Heart left ventricle (tissue), 16 donors: ENCODE results near the gene RAPGEF5. TPM values are rescaled to one million over a fixed set of nuclear protein-coding genes. Genes with fewer than 3 reads are reported as not detected.

Source experiments
- ATAC-seq, 4 donors: fragments of 200-7000 bp; cut with Tn5 transposase; one replicate each; pipeline ENCODE4 v1.9.1; 2020 to 2022; ENCODE audit warnings: moderate library complexity in 4 of 4, mild to moderate bottlenecking in 3 of 4, moderate number of reproducible peaks in 1 of 4
- DNase-seq, 5 donors: peaks; one replicate each; pipeline ENCODE4 v3.0.0-alpha.2; 2020
- H3K27ac ChIP-seq, 12 donors: fragments of 200-600 bp; sonication (generic) in 4 of 12; one replicate each; pipeline versions ENCODE4 v1.5.0 to v1.8.0; 2016 to 2022; ENCODE audit warnings: mild to moderate bottlenecking in 2 of 12
- H3K27me3 ChIP-seq, 9 donors: fragments of 200-600 bp; sonication (generic) in 2 of 9; one replicate each; pipeline versions ENCODE4 v1.5.1 to v1.8.0; 2016 to 2022; ENCODE audit warnings: mild to moderate bottlenecking in 3 of 9
- H3K36me3 ChIP-seq, 9 donors: fragments of 200-600 bp; sonication (generic) in 2 of 9; one replicate each; pipeline versions ENCODE4 v1.5.0 to v1.8.0; 2018 to 2022; ENCODE audit warnings: mild to moderate bottlenecking in 2 of 9
- H3K4me1 ChIP-seq, 12 donors: fragments of 200-600 bp; sonication (generic) in 4 of 12; one replicate each; pipeline versions ENCODE4 v1.5.0 to v1.8.0; 2016 to 2022; ENCODE audit warnings: mild to moderate bottlenecking in 3 of 12
- H3K4me3 ChIP-seq, 12 donors: fragments of 200-600 bp; sonication (generic) in 4 of 12; one replicate each; pipeline versions ENCODE4 v1.5.0 to v1.8.0; 2017 to 2022; ENCODE audit warnings: mild to moderate bottlenecking in 9 of 12, moderate library complexity in 4 of 12
- H3K9me3 ChIP-seq, 12 donors: fragments of 200-600 bp; sonication (generic) in 4 of 12; one replicate each; pipeline versions ENCODE4 v1.5.0 to v1.8.0; 2016 to 2022; ENCODE audit warnings: mild to moderate bottlenecking in 1 of 12
- POLR2A ChIP-seq, 2 donors: fragments of 450-650 bp; IDR thresholded peaks; one replicate each; pipeline ENCODE4 v1.6.1; 2017; ENCODE audit warnings: antibody characterized with exemption in 2 of 2, mild to moderate bottlenecking in 2 of 2, moderate library complexity in 2 of 2
- WGBS, 4 donors: extraction: QIAGEN DNeasy Blood & Tissue Kit in 2 of 4; methylation state at CpG; one replicate each; pipeline versions ENCODE4 v1.1.5 to v1.1.7; 2013 to 2018; 5-methylcytosine and 5-hydroxymethylcytosine counted together
- intact Hi-C, 10 donors: fragments of 100-400 bp; cut with DNase I; formaldehyde crosslinking; loops; one replicate each; pipeline versions ENCODE4 v1.11.1 to v1.14.2; 2022
- polyA plus RNA-seq, 2 donors: library from polyadenylated mRNA; stranded (reverse); fragments of 200-250 nt; gene quantifications; one replicate each; pipeline ENCODE4 v1.2.3, GENCODE V29; 2013
- total RNA-seq, 9 donors: library from RNA; depleted of rRNA in 2 of 9; stranded (reverse); fragments of >200 nt in 2 of 9; fragmentation: NEBNext Ultra II Directional in 3 of 9; extraction: Animal tissue kit (Norgen Biotek cat#: 25700) in 3 of 9; gene quantifications; one replicate each; pipeline versions ENCODE4 v1.1.0 to v1.2.4, GENCODE V29; 2016 to 2023
- TF ChIP-seq, protein P1 (sequence below), 12 donors: fragments of 200-600 bp; sonication (generic) in 4 of 12; IDR thresholded peaks; one replicate each; pipeline versions ENCODE4 v1.5.0 to v1.8.0; 2018 to 2022; ENCODE audit warnings: antibody characterized with exemption in 12 of 12, mild to moderate bottlenecking in 5 of 12
- donor health status: ischemic (EF 13 %, LVEDD 7.1; RV severe dilation, severe dysfunction).
- donor health status: healthy with polysubstance abuse.
- donor health status: DM: no; HTN: yes; CAD: no.
- donor health status: DM: no; HTN: no; CAD: no.
- donor health status: ischemic (EF 25% LVEDD 6.9; RV normal size, moderate dysfunction).
- donor health status: ischemic (EF 25% LVEDD 5.7; RV mildly dilated, moderate dysfunction).
- donor health status: healthy.
- donor health status: DM: yes; HTN: yes; CAD: no.
- donor health status: ischemic (EF 35%, LVEDD 5.7; RV mildly dilated, moderate dysfunction).
- donor health status: nonischemic (EF 11% LVEDD 7.7; RV severe dilation, severe dysfunction).
- donor health status: DM: yes; HTN: yes; CAD: no.
- donor health status: PGD.
- donor health status: ischemic (EF 29% LVEDD 5.4; RV normal size, mild dysfunction).
- donor health status: nonischemic (EF 23%, LVEDD 6.1; RV moderate dilation, normal function).

RAPGEF5 gene
- total and polyA plus RNA-seq, 11 donors: 3.9 to 37.9 (median 15.3) TPM

DNA sequence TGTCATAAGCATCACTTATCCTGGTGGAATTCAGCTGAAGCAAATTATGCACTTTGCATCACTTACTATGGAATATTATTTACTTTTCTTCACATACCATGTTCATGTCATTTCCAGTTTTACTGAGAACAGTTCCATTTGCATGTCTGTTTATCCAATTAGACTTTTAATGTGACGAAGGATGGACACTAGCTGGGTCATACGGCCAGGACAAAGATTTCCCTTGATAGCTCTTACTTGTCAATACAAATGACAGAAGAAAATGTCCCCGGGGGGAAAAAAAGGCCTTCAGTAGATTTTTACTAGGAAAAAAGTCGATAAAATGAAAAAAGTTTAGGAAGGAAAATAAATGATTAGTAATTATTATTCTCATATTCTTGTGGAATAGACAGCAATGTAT lies 106.6 kb downstream of the RAPGEF5 start:
- DNase-seq (no peak), ATAC-seq (no peak)
- no peak for TF ChIP-seq POLR2A (IDR thresholded peaks at IDR 0.05)
- TF ChIP-seq, protein P1, sequence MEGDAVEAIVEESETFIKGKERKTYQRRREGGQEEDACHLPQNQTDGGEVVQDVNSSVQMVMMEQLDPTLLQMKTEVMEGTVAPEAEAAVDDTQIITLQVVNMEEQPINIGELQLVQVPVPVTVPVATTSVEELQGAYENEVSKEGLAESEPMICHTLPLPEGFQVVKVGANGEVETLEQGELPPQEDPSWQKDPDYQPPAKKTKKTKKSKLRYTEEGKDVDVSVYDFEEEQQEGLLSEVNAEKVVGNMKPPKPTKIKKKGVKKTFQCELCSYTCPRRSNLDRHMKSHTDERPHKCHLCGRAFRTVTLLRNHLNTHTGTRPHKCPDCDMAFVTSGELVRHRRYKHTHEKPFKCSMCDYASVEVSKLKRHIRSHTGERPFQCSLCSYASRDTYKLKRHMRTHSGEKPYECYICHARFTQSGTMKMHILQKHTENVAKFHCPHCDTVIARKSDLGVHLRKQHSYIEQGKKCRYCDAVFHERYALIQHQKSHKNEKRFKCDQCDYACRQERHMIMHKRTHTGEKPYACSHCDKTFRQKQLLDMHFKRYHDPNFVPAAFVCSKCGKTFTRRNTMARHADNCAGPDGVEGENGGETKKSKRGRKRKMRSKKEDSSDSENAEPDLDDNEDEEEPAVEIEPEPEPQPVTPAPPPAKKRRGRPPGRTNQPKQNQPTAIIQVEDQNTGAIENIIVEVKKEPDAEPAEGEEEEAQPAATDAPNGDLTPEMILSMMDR (IDR thresholded peaks at IDR 0.05): no peak
- Histone ChIP-seq H3K9me3 (peaks cover 0 to 15% (median 5%) of the 10 kb centered on the region in 12 donors), H3K4me1 (peaks cover 0 to 26% (median under 1%) of the 10 kb centered on the region in 12 donors), H3K27me3 (no peaks in the 10 kb centered on the region), H3K27ac (peak overlapping the region in 1 of 12 donors; percentile 39), H3K4me3 (no peak overlapping the region), H3K36me3 (no peaks in the 10 kb centered on the region)
- 60 to 73% (median 67%) methylated on average over 4 of the region's 4 CpGs for WGBS, 4 donors
- intact Hi-C loops: loop anchor here in 5 of 10 donors (10.0 kb wide), 1 partner anchor 136 kb away; no protein-coding TSS in a partner anchor

DNA sequence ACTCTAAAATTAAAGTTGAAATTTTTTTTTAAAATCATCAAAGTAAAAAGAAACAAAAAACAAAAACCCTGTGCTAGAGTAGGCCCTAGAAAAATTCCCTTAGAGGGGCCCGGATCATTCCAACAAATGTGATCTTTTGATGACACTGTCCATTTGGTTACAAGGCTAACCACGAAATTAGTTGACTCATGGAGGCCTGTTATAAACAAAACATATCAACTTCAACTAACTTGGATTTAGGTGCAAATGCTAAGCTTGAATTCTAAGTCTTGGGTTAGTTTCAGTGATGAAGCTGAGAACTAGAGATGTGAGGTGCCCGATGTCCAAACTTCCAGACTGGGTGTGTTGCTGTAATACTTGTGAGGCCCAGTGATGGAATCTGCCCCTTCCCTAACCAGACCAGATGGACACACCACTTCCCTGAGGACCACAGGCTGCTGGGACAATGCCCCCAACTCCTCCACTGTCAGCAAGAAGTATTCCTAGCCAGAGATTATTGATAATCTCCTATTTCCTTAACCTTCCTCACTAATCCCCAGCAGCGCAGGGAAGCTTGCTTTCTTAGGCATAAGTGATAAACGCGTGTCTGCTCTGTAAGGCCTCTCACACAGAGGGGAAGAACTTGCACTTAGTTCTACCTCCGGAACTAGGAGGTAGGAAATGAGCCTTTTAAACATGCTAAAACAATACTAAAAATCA lies 108.7 kb downstream of the RAPGEF5 start:
- TF ChIP-seq, protein P1 (IDR thresholded peaks at IDR 0.05): no peak
- TF ChIP-seq POLR2A (IDR thresholded peaks at IDR 0.05): no peak
- Histone ChIP-seq H3K4me3 (no peak overlapping the region), H3K27ac (peak overlapping the region in 9 of 12 donors; percentile 2 to 63 (median 24)), H3K4me1 (peaks cover 0 to 26% (median 0%) of the 10 kb centered on the region in 12 donors), H3K27me3 (no peaks in the 10 kb centered on the region), H3K9me3 (peaks cover 0 to 15% (median 5%) of the 10 kb centered on the region in 12 donors), H3K36me3 (no peaks in the 10 kb centered on the region)
- intact Hi-C loops: loop anchor here in 1 of 10 donors (2.0 kb wide), 1 partner anchor 15 kb away; no protein-coding TSS in a partner anchor
- DNase-seq: no peak
- WGBS, 4 donors: 81 to 84% (median 81%) methylated on average over 7 of the region's 7 CpGs
- peak in 1 of 4 donors; percentile 16 for ATAC-seq

DNA sequence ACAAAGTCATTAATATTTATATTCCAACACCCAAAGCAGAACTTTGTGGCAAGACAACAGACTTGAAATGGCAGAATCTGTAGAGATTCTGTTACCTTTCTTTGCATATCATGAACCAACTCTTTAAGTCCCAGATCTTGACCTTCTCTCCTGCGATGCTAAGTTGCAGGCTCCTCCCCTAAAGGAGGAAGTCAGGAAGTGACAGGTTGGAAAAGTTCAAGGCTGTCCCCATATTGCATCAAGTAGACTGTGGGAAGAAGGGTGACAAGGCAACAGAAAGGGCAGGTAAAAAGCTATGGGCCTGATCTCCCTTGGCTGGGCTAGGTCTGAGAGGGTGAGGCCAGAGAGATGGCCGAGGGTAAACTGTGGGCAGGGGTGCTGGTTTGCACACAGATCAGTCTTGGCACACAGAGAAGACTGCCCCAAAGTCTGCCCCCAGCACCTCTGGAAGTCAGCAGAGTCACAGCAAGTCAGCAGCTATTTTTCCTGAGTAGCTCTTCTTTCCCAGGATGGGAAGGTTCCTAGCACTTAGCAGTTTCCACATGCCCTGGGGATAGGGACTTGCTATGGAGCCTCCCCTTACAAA lies 115.1 kb downstream of the RAPGEF5 start:
- Histone ChIP-seq H3K9me3 (peaks cover 0 to 14% (median 5%) of the 10 kb centered on the region in 12 donors), H3K27ac (no peak overlapping the region), H3K4me1 (no peaks in the 10 kb centered on the region), H3K27me3 (no peaks in the 10 kb centered on the region), H3K4me3 (no peak overlapping the region), H3K36me3 (no peaks in the 10 kb centered on the region)
- ATAC-seq (no peak), DNase-seq (no peak)
- intact Hi-C loops: no loop called here
- TF ChIP-seq, protein P1 (IDR thresholded peaks at IDR 0.05): no peak
- TF ChIP-seq POLR2A (IDR thresholded peaks at IDR 0.05): no peak
- 84 to 94% (median 88%) methylated on average over 2 of the region's 2 CpGs for WGBS, 4 donors

DNA sequence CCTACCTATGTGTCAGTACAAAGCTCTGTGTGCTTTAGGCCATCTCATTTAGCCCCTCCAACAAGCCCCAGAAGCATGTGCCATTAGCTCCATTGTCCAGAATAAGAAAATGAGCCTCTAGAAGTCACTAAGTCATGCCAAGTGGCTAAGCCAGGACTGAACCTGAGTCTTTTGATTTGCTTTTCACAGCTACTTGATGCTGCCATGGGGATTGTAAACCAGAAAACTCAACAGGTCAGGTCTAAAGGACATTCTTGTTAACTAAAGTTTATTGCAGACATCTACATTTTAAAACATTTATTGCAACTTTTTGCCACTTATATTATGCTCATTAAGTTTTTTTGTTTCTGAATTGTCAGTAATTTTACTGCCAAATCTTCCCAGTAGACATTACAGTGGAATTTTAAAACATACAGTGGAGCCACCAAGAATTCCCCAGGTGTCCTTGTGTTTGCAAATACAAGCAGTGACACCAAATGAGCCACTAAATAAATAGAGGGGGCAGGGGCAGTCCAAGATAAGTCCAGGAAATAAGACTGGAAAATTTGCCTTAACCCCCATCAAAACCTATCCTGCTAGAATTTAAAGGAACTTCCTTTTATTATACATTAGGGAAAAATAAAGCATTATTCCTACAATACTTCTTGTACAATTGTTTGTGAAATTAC lies 115.9 kb downstream of the RAPGEF5 start:
- no peak for TF ChIP-seq POLR2A (IDR thresholded peaks at IDR 0.05)
- TF ChIP-seq, protein P1 (IDR thresholded peaks at IDR 0.05): no peak
- intact Hi-C loops: no loop called here

More for the DNA sequence above, 115.9 kb downstream of the RAPGEF5 start:
- H3K27me3 ChIP-seq: no peaks in the 10 kb centered on the region
- no peak overlapping the region for H3K27ac ChIP-seq
- ATAC-seq: no peak
- H3K4me3 ChIP-seq: no peak overlapping the region
- peaks cover 0 to 6% (median 0%) of the 10 kb centered on the region in 12 donors for H3K9me3 ChIP-seq
- no peaks in the 10 kb centered on the region for H3K36me3 ChIP-seq
- no peak for DNase-seq
- H3K4me1 ChIP-seq: no peaks in the 10 kb centered on the region
